ENCODE results near the gene PNPLA2.

PNPLA2 gene

DNA sequence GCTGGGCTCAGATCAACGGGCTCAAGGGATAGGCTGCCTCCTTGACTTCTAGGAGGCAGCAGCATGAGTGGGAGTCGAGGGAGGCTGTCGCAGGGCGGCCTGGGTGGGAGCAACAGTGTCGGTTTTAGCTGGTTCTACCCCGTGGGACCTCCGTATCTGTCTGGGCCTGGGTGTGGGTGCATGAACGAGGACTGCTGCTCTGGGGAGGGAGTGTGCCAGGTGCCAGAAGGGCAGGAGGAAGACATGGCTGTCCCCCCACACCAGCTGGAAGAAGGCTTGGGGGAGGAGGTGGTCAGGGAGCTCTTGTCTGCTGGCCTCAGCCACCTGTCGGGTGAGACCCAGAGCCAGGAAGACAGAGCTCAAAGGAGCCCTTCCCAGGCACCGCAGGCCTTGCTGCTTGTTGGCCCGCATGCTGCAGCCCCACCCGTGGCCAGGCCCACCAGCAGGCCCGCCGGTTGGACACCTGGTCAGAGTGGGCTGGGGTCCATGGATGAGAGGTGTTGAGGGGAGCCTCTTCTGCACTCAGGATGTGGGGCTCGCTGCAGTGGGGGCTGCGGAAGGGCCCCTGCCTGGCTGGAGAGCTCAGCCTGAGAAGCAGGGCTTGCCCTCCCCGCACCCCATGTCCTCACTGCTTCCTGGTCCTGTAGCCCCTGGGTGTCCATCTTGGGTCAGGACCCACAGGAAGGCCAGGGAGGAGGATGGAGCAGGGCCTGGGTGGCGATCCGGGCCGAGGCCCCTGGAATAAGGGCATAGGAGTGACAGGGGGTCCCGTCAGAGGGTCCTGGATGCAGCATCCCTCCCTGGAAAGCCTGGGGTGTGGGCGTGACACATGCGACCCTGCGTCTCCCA is 32.3 kb upstream of the PNPLA2 start:
- no peak for DNase-seq

- DNase-seq = no peak
These were observed 31.5 kb upstream of the PNPLA2 start for GRCh38 chr11:787084-787675.

DNA sequence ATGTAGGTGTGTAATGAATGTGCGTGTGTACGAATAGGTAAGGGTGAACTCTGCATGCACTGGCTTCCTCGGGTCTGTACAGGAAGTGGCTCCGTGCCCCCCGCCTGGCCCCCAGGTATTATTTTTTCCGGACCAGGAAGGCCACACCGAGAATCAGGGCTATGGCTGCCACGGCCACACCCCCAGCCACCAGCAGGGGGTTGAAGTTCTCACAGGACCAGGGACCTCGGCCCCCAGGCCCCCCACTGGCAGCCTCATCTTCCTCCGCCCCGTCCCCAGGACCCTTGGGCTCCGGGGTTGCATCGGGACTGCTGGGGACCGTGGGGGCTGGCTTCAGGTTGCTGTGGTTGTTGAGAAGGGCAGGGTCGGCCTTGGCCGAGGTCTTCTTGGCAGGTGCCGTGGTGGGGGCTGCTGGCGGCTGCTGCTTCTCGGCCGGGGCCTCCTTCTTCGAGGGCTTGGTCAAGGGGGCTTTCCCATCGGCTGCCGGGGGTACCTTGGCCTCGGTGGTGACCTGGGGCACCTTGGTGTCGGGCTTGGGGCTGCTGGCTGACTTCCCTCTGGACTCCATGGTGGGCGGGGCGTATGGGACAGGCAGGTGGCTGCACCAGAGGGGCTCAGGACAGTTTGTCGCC is 30.6 kb upstream of the PNPLA2 start:
- DNase-seq = no peak

DNA sequence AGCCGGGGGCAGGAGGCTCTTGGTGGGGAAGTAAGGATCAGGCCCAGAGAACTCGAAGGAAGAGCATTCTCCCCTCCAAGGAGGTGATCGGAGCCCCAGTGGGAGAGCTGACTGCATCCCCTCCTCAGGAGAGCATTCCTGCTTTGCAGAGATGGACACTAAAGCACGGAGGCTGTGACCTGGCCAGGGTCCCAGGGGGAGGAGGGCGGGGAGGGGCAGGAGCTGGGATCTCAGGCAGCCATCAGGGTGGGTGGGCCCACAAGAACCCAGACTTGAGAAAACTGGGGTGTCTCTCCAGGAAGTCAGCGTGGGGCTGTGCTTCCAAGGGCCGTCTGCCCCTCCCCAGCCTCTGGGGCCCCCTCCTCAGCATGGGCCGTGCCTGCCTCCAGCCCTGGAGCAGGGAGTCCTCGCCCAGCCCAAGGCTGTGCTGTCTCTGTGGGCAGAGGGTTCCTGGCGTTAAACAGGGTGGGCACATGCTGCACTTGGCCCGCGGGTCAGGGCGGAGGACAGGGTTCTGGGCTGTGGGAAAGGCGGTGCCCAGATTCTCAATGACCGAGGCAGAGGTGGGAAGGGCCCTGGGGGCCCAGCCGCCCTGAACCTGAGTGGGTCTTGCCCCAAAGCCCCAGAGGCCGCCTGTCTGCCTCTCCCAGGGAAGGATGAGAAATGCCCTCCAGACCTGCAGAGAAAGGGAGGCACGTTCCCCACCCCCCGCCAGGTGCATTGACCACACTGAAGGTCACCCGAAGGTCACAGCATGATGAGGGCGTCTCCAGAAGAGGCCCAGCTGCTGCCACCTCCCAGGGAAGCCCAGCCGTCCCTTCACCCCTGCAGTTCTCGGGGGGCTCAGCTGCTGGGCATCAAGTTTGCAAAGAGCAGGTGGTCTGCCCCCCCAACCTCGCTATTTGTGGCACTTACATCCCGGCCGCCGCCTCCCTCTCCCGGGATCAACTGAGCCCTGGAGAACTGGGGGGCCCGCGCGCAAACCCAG is 29.5 kb upstream of the PNPLA2 start:
- no peak for DNase-seq

GRCh38 chr11:789943-790342 is 28.8 kb upstream of the PNPLA2 start, which contains the start of gene CEND1:
Gene CEND1 (minus strand): TSS chr11:790090. CDS start chr11:788576, 1,514 bp downstream.
- peak; percentile 55 for DNase-seq

DNA sequence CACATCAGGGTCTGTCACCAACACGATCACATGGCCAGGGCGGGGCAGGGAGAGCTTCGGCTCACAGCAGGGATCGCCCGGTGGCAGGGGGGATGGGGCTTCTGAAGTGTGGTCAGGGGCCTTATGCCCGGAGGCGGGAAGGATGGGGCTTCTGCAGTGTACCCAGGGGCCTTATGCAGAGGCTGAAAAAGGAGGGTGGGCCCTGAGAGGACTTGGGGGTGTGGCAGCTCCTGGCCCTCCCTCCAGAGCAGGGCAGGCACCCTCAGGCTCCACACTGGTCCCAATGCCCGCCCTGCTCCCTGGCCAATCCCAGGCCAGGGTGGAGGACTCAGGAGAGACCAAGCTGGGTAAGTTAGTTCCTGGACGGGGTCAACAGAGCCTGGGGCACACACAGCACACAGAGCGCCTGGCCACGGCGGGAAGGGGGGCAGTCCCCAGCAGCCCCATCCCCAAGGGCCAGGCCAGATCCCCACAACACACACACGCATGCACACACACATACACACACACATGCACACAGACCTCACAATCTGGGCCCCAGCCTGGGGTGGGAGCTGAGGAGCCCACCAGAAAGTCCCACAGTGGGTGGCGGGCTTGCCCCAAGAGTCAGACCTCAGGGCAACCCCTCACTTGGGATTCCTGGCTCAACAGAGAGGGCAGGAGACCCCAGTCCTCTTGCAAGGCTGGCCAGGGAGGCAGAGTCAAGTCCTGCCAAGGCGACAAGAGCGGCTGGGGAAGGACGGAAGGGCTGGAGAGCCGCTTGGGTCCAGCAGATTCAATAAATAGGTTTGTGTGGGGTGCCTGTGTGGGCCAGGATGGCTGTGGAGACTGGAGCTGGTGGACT is 27.8 kb upstream of the PNPLA2 start:
- no peak for DNase-seq

DNA sequence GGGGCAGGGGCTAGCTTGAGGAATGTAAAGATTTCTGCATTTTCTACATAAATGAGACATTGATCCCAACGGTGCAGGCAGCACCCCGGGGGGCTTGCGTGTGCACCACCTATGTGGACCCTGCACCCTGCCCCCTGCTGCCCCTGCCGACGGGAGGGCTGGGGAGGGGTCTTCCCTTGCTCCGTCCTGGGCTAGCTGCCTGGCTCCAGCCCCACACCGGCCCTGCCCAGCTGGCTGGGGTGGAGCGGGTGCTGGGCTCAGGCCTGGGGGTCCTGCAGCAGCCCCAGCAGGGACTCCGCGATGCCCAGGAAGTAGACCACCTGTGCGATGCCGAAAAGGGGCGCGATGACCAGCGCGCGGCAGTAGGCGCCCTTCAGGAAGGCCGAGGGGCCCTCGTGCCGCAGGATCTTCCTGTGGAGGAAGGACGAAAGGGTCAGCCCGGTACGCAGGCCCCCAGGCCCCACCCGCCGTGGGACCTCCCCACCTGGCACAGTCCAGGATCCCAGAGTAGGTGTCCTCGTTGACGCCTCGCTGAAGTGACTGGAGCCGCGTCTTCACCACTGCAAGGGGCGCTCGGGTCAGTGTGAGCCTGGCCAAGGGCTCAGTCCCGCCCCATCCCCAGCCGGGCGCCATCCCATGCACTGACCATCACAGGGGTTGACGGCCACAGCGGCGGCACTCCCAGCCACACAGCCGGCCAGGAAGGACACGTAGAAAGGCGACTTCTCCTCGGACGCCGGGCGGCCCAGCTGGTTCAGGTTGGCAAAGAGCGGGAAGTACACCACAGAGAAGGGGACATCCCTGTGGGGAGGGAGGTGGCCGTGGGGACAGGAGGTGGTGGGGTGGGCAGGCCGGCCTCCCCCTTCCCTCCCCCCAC is 26.8 kb upstream of the PNPLA2 start:
- DNase-seq = no peak

DNA sequence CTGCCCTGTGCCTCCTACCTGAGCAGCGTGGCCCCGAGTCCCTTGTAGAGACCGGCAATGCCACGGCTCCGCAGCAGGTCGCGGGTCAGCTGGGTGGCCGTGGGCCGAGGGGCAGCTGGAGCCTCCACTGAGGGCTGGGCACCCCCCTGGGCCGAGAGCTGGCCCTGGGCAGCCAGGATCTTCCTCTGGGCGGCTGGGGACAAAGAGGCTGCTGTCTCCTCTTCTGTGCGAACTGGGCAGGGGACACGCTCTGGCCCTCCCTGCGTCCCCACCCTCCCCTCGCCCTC is 26.2 kb upstream of the PNPLA2 start:
- DNase-seq = no peak

DNA sequence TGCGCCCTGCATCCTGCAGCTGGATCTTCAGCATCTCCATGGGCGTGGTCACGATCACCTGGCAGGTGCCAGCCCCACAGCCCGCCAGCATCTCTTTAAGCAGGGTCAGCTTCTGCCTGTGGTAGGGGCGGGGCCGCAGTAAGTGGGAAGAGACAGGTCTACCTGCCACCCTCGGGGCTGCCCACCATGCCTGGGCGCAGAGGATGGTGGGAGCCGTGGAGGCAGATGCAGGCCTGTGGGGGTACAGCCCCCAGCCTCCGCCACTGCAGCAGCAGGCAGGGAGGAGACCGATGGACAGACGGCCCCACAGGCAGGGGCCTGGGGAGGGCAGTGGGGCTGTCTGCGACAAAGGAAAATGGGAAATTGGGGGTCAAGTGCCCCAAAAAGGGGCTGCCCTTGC is 25.8 kb upstream of the PNPLA2 start:
- DNase-seq = no peak

DNA sequence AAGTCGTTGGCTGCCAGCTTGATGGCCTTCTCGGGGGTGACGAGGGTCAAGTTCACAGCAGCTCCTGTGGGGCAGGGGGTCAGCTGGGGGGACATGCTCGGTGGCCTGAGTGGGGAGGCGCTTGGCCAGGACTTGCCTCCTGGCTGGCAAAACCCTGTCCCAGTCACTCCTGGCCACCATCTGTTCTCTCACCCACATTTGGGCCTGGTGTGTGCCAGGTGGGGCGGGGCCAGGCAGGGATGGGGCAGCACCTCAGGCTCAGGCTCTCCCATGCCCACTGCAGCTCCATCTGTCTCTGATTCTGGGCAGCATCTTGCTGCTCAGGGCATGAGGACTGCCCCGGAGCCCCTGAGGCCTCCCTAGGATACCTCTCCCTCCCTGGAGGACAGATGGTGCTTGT is 25.2 kb upstream of the PNPLA2 start:
- DNase-seq = no peak

DNA sequence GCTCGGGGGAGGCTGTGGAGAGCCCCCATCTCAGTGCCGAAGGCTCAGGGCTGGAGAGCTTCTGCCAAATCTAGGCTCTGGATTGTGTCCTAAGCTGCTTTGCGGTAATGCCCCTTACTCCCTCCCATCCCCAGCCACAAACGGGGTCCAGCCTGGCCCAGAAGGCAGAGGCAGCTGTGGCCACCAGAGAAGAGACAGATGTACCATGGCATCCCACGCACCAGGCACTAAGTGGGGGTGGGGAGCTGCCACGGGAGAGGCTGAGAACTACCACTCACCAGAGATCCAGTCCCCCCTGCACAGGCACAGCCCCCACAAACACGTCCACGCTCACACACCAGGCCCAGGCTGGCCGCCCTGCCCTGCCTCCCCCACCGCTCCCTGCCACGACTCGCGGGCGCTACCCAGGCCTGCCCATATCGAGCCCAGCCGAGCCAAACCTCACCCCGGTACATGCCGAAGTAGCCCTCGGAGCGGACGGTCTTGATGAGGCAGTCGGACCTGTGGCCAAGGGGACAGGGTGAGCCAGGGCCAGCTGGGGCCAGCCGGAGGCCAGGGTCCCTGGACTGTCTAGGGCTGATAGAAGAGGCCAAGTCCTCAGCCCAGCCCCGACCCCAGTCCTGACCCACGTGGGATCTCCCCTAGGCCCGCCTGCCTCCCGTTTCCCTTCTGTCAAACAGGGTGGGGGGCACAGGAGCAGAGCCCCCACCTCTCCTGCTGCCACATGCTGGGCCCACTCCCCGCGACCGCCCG is 24.5 kb upstream of the PNPLA2 start:
- no peak for DNase-seq

DNA sequence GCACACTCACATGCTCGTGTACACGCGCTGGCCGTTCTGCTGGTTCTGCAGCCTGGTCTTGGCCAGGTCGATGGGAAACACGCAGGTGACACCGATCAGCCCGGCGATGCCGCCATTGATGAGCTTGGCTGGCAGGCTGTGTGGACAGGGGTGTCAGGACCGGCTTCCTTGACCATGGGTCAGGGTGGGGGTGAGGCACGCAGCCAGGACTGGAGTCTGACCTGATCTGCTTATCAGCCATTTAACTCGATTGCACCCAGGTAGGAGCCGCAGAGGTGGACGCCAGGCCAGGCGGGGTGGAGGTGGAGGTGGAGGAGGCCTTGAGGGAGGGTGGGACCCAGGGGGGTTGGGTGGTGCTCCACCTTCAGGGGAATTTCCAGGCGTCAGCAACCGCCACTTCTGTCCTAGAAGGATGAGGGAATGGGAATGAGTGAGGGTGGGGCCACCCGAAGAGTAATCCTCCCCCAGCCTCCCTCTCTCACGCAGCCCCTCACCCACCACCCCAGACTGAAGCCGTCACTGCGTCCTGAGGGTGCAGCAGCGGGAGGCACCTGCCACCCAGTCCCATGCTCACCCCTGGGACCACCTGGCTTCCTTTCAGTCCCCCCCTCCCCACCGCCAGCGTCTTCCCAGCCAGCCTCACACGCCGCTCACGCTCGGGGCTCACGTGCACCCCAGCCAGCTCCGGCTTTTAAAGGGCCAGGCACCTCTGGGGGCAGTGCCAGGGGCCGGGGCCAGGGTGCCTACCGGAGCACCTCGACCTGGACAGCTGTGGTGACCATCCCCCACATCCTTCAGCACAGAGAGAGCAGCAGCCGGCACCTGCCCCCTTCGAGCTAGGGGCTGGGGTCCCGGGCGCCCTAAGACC is 23.7 kb upstream of the PNPLA2 start:
- peak; percentile 41 for DNase-seq

- peak; percentile 71 for DNase-seq
These were observed 22.8 kb upstream of the PNPLA2 start for GRCh38 chr11:795634-796564.

GRCh38 chr11:796565-797295 is 22.0 kb upstream of the PNPLA2 start:
- DNase-seq = no peak

GRCh38 chr11:797296-798092 is 21.2 kb upstream of the PNPLA2 start:
- DNase-seq = peak; percentile 75

- peak; percentile 77 for DNase-seq
These were observed 20.5 kb upstream of the PNPLA2 start, which contains the start of gene SLC25A22 for GRCh38 chr11:798093-798713. Gene SLC25A22 (minus strand): TSS chr11:798281. CDS start chr11:795006, 3,275 bp downstream.

Data from NCI-H1436 (cell line).